Endometrial microvascular endothelial cells (primary cell): ENCODE data around the gene DOCK2. TPM values are rescaled to one million over a fixed set of nuclear protein-coding genes. Genes with fewer than 3 reads are reported as not detected.

Source experiments
- in situ Hi-C: cut with HindIII; loops from 2 replicates; pipeline ENCODE4 v1.10.0; 2017; ENCODE audit warnings: low sequenced_read_pairs, low pct_unique_long_range_greater_than_20kb; ENCODE audit errors: inconsistent ontology term
- total RNA-seq: library from RNA; depleted of rRNA; stranded (reverse); fragments of >200 nt; gene quantifications from one replicate; pipeline ENCODE4 v1.2.3, GENCODE V29; 2015; ENCODE audit errors: inconsistent ontology term

Gene DOCK2
- total RNA-seq, 1 donor from 2014 or later: not detected

DNA sequence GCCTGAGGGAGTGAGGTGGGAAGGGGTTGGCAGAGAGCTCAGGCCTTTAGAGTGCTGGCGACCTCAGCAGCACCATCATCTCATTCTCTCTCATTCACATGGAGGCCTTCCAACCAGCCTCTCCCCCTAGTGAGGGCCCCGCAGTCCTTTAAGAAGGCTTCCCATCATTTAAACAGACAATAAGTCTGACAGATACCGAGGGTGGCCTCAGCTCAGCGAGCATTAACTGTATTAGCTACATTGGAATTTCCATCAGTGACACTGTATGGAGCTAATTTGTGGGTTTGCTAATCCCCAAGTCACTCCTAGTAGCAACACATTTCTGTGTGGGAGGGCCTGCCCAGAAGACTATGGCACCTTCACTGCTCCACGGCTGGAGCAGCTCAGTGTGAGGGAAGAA lies 267.4 kb downstream of the DOCK2 start:
- in situ Hi-C loops: no loop called here

DNA sequence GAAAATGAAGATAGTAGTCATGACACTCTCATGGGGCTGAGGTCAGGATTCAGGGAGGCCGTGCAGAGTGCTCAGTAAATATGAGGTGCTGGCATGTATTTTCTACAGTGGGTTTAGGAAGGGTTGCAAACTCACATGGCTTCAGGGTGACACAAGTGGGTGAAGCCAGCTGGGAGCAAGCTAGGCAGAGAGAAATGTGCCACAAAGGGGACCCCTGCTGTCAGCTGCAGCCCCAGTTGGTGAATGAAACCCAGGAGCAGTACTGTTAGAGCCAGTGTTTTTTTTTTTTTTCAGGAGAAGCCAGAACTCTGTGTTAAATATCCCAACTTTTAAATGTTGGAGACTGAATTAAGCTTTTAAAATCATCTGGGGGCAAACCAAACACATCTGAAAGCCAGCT lies 267.9 kb downstream of the DOCK2 start:
- in situ Hi-C loops: no loop called here

- in situ Hi-C loops: no loop called here
Measured at GRCh38 chr5:169906745-169907649, 269.9 kb downstream of the DOCK2 start.

- in situ Hi-C loops: no loop called here
Measured at GRCh38 chr5:169908864-169909263, 271.8 kb downstream of the DOCK2 start.

DNA sequence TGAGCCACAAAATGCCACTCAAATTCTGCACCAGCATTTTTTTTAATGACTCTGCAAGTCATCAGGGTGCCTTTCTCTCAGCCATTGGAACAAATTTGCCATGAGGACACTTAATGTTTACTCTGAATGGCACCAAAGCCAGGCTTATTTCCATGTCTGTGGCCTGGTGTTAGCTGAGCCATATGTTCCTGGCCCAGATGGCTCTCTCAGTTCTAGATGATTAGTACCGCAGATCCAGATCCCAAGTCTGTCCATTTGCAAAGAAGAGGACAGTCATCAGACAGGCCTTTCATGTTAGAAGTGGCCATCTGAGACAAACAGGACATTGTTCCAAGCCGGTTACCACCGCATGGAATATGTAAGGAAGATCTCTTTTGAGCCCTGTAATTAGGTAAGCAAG lies 272.9 kb downstream of the DOCK2 start:
- in situ Hi-C loops: no loop called here

GRCh38 chr5:169910393-169910792 lies 273.3 kb downstream of the DOCK2 start:
- in situ Hi-C loops: no loop called here

DNA sequence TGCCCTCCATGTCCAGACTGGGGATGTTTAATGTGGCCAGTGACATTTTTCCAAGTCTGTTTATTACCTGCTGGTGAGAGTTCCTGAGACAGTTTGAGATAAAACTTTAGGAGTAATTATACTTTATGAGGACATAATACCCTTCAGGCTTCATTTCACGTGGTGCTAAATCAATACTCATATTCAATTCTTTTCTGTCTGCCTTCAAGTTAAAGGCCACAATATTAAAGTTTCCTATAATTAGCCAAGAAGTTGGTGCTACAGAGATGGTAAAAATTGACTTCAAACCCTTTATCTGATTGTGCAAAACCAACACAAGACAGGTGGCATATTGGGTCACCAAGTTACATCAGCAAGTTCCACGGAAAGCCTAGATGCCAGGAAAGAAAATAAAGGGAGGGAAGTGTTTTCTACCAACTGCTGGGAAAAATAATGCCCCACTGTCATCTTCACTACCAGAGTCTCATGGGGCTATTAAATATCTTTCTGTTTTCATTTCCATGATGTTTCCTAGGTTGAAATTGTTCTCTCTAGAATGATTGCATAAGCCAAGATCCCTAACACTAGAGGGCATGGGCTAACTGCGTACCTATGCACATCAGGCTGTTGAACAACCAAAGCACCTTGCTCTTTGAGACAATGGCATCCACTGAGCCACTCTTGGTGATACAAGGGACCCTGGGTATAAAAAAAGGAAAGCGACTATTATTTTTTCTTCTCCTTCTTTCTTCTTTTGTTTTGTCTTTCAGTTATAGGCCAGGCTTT lies 274.6 kb downstream of the DOCK2 start:
- in situ Hi-C loops: no loop called here

GRCh38 chr5:169913479-169913878 lies 276.4 kb downstream of the DOCK2 start:
- in situ Hi-C loops: no loop called here

- in situ Hi-C loops: no loop called here
Measured at GRCh38 chr5:169914766-169915165, 277.7 kb downstream of the DOCK2 start.

GRCh38 chr5:169917500-169917899 lies 280.4 kb downstream of the DOCK2 start:
- in situ Hi-C loops: no loop called here

- in situ Hi-C loops: no loop called here
Measured at GRCh38 chr5:169918228-169918627, 281.2 kb downstream of the DOCK2 start.

DNA sequence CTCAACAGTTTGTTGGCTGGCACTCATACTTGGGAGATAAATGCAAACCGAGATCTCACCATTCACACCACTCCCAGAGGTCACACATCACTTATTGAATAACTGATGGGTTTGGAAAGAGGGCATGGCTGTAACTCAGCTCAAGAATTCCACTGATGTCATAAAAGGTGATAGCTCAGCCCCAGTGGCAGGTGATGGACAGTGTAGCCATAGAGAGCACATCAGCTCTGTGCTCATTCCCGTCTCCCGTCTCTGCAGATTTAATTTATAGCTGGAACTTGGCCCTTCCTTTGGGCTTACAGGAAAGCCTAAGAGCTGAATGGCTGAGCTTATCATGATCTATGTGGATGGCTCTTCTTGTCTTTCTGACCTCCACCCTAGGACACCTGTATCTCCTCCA lies 283.4 kb downstream of the DOCK2 start:
- in situ Hi-C loops: no loop called here

GRCh38 chr5:169921384-169921783 lies 284.3 kb downstream of the DOCK2 start:
- in situ Hi-C loops: no loop called here

- in situ Hi-C loops: no loop called here
Measured at GRCh38 chr5:169921949-169922348, 284.9 kb downstream of the DOCK2 start.

GRCh38 chr5:169922474-169922873 lies 285.4 kb downstream of the DOCK2 start:
- in situ Hi-C loops: no loop called here

DNA sequence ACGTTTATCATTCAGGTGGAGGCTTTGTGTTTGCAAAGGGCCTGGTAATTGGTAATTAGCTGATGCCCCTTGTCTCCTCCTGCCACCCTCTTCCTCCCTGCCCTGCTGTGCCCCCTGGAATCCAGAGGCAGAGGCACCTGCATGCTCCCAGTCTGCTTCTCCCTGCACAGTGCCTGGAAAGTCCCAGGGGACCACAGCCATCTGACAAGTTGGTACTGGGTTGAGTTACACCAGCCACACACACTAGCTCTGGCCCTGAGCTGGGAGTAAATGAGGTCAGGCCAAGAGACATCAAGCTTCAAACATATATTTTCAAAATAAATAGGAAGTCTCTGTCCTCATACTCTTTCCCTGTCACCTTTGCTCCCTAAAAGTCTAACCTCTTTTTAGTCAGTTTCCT lies 286.9 kb downstream of the DOCK2 start:
- in situ Hi-C loops: no loop called here

DNA sequence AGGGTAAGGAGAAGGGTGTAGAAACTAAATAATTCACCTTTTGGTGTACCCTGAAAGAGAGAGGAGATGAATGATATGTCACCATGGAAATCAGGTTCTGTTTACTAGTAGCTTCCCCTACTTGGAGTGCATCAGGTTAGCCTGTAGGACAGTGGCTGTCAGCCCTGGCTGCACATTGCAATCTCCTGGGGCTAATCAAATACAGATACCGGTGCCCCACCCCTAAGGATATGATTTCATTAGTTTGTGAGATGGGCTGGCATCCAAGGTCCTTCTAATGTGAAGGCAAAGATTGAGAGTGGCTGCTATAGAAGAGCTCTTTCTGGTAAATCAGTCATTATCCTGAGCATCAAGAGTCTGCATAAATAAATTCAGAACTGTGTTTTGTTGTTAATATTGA lies 296.1 kb downstream of the DOCK2 start:
- in situ Hi-C loops: no loop called here

DNA sequence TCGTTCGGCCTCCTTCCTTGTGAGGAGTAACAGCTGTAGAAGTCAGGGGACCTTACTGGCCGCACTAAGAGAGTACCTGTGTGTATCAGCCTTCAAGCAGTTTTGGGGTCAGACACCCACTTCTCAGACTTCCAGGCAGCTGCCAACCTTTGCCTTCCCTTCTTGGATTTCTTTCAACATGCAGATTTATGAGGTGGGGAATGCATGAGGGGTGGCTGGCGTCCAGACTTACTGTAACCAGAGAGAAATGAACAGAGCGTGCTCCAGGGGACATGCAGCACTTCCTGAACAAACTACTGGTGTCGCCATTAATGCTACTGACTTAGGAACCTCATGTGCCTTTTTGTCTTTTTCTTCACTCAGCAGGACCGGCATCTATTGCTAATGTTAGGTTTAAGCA lies 296.5 kb downstream of the DOCK2 start:
- in situ Hi-C loops: no loop called here

DNA sequence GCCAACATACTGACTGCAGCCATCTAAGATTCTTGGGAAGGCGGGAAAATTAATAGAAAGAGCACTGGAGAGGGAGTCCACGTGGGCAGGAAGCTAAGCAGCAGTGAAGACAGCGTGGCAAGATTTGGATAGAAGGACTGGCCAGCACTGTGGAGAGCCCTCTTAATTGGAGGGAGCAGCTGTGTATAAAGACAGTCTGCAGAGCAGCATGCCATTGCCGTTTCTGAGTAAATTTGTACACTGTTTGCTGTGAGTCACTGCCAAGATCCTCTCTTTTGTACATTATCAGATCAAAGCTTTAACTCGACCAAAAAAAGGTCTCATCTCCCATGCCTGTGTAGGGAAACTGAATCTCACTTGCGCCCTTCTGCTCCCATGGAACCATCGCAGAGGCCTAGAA lies 297.9 kb downstream of the DOCK2 start:
- in situ Hi-C loops: no loop called here

DNA sequence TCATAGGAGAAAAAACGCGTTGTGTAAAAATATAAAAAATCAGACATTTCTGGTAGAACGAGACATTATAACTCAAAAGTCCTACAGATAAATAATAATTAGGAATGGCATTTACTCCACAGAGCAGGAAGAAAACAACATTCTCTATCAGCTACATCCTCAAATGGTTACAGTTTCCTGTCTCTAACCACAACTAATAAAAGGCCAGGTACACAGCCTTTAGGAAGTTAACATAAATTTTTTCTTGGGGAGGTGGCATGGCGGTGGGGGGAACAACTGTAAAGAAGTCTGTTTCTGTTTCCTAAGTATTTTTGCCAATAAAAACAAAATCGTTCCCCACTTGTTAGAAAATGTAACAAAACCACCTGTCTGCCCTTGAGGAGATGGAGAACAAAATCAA lies 298.7 kb downstream of the DOCK2 start:
- in situ Hi-C loops: no loop called here
